Endodermal cell (in vitro differentiated cells): ENCODE measurements around the gene SGSM2. TPM values are rescaled to one million over a fixed set of nuclear protein-coding genes. Genes with fewer than 3 reads are reported as not detected.

ENCODE experiments used
- DNase-seq: peaks from one replicate; pipeline ENCODE4 v3.0.0-alpha.2; 2017
- H3K27ac ChIP-seq: 2 replicates; pipeline ENCODE4 v1.5.1; 2013; ENCODE audit warnings: mild to moderate bottlenecking, low read depth, low read length, moderate library complexity
- H3K27me3 ChIP-seq: 2 replicates; pipeline ENCODE4 v1.6.1; 2013; ENCODE audit warnings: mild to moderate bottlenecking, low read length, moderate library complexity; ENCODE audit not compliant: insufficient read depth, control insufficient read depth, poor library complexity, severe bottlenecking
- H3K36me3 ChIP-seq: 2 replicates; pipeline ENCODE4 v1.7.0; 2013; ENCODE audit warnings: mild to moderate bottlenecking, low read length, moderate library complexity; ENCODE audit not compliant: control insufficient read depth, insufficient read depth
- H3K4me1 ChIP-seq: one replicate; pipeline ENCODE4 v1.7.0; 2013; ENCODE audit warnings: low read length; ENCODE audit not compliant: control insufficient read depth, insufficient read depth
- H3K4me3 ChIP-seq: 2 replicates; pipeline ENCODE4 v1.5.1; 2013; ENCODE audit warnings: mild to moderate bottlenecking, low read length, moderate library complexity
- H3K9ac ChIP-seq: 2 replicates; pipeline ENCODE4 v1.6.1; 2013; ENCODE audit warnings: mild to moderate bottlenecking, low read length, moderate library complexity; ENCODE audit not compliant: poor library complexity, severe bottlenecking; ENCODE audit errors: extremely low read depth
- H3K9me3 ChIP-seq: 2 replicates; pipeline ENCODE4 v1.6.1; 2013; ENCODE audit warnings: mild to moderate bottlenecking, low read length, moderate library complexity; ENCODE audit not compliant: control insufficient read depth
- H3K27ac Mint-ChIP-seq: 2 replicates; pipeline ENCODE4 v1.8.0; 2020; ENCODE audit warnings: mixed read lengths
- H3K27me3 Mint-ChIP-seq: 2 replicates; pipeline ENCODE4 v1.8.0; 2021; ENCODE audit warnings: mild to moderate bottlenecking, mixed read lengths; ENCODE audit not compliant: insufficient read depth
- H3K36me3 Mint-ChIP-seq: 2 replicates; pipeline ENCODE4 v1.8.0; 2020; ENCODE audit warnings: low read depth, mixed read lengths
- H3K4me1 Mint-ChIP-seq: 2 replicates; pipeline ENCODE4 v1.8.0; 2020; ENCODE audit warnings: mixed read lengths
- H3K4me3 Mint-ChIP-seq: 2 replicates; pipeline ENCODE4 v1.8.0; 2020; ENCODE audit warnings: mild to moderate bottlenecking, moderate library complexity, mixed read lengths
- H3K9me3 Mint-ChIP-seq: 2 replicates; pipeline ENCODE4 v1.8.0; 2020; ENCODE audit warnings: mild to moderate bottlenecking, mixed read lengths
- WGBS, 2 experiments: methylation state at CpG; one replicate each; pipeline versions ENCODE4 v1.1.5 to v1.1.7; 2013; ENCODE audit warnings: missing lambda C conversion rate in 2 of 2, mixed read lengths in 1 of 2; ENCODE audit not compliant: insufficient coverage in 1 of 2, insufficient read length in 1 of 2; 5-methylcytosine and 5-hydroxymethylcytosine counted together
- total RNA-seq, 2 donors: library from RNA; stranded (reverse); fragmentation: NEBNext Ultra II Directional in 1 of 2; extraction: Animal tissue kit (Norgen Biotek cat#: 25700) in 1 of 2; gene quantifications; 2 replicates in 1 of 2; 3 replicates in 1 of 2; pipeline ENCODE4 v1.2.1, GENCODE V29; 2021
- TF ChIP-seq, protein P1 (sequence below): fragments of 200-600 bp; sonication (generic); conservative IDR thresholded peaks from 2 replicates; pipeline ENCODE4 v1.5.0; 2021; ENCODE audit warnings: antibody characterized with exemption, mild to moderate bottlenecking

SGSM2 gene
- total RNA-seq, 2 donors from 2014 or later: 62.5 to 77.3 TPM

DNA sequence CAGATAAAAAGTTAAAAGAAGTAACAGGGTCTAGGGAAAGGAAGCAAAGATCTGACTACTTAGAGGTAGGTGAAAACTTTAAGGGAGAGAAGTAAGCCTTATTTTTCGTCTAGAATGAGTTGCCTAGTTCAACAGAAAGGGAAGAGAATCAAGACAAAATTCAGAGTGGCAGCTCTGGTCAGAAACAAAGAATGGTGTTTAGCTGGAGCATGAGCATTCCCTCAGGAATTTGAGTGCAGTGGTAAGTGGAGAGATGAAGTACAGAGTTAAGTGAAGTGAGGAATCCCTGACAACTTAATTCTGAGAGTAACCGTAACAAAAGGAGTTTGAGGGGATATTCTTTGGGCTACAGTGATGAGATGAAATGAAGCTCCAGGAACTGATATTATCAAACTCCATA is 45.2 kb upstream of the SGSM2 start:
- H3K36me3 Mint-ChIP-seq: peaks cover 84% of the 10 kb centered on the region
- no peaks in the 10 kb centered on the region for H3K4me1 ChIP-seq
- H3K36me3 ChIP-seq: peaks cover 84% of the 10 kb centered on the region
- H3K27me3 ChIP-seq: no peaks in the 10 kb centered on the region
- H3K9ac ChIP-seq: no peak overlapping the region
- H3K9me3 ChIP-seq: no peaks in the 10 kb centered on the region
- no peak overlapping the region for H3K4me3 ChIP-seq
- 89 to 92% methylated on average over 1 to 2 of the region's 2 CpGs for WGBS, 2 experiments
- H3K27ac ChIP-seq: no peak overlapping the region
- DNase-seq: no peak
- no peak overlapping the region for H3K4me3 Mint-ChIP-seq
- peaks cover 22% of the 10 kb centered on the region for H3K4me1 Mint-ChIP-seq
- no peak overlapping the region for H3K27ac Mint-ChIP-seq
- TF ChIP-seq, protein P1, sequence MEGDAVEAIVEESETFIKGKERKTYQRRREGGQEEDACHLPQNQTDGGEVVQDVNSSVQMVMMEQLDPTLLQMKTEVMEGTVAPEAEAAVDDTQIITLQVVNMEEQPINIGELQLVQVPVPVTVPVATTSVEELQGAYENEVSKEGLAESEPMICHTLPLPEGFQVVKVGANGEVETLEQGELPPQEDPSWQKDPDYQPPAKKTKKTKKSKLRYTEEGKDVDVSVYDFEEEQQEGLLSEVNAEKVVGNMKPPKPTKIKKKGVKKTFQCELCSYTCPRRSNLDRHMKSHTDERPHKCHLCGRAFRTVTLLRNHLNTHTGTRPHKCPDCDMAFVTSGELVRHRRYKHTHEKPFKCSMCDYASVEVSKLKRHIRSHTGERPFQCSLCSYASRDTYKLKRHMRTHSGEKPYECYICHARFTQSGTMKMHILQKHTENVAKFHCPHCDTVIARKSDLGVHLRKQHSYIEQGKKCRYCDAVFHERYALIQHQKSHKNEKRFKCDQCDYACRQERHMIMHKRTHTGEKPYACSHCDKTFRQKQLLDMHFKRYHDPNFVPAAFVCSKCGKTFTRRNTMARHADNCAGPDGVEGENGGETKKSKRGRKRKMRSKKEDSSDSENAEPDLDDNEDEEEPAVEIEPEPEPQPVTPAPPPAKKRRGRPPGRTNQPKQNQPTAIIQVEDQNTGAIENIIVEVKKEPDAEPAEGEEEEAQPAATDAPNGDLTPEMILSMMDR: no peak
- no peaks in the 10 kb centered on the region for H3K9me3 Mint-ChIP-seq
- no peaks in the 10 kb centered on the region for H3K27me3 Mint-ChIP-seq

DNA sequence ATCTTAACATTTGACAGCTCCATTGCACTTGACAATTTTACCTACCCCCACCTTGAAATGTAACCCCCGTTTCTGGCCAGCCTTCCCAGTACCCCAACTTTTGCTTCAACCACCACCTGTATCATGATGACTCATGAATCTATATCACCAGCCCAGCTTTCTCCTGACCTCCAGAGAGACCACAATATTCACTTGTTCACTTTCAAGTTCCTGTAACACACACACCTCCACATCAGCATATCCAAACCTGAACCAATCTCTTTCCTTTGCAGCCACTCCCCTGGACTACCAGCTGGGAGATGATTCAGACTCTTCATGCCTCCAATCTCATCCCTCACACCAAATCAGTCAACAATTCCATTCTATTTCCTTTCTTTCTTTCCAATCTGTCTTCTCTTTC is 41.7 kb upstream of the SGSM2 start:
- Histone ChIP-seq H3K27ac (no peak overlapping the region), H3K4me1 (peaks cover 9% of the 10 kb centered on the region), H3K27me3 (no peaks in the 10 kb centered on the region), H3K36me3 (peaks cover 91% of the 10 kb centered on the region), H3K9me3 (no peaks in the 10 kb centered on the region), H3K4me3 (no peak overlapping the region), H3K9ac (no peak overlapping the region)
- Mint-ChIP-seq H3K27ac (peak overlapping the region; percentile 57), H3K4me3 (no peak overlapping the region), H3K27me3 (no peaks in the 10 kb centered on the region), H3K36me3 (peaks cover 86% of the 10 kb centered on the region), H3K9me3 (no peaks in the 10 kb centered on the region), H3K4me1 (peaks cover 42% of the 10 kb centered on the region)
- TF ChIP-seq, protein P1: no peak
- no peak for DNase-seq
- 90 to 92% methylated on average over 1 of the region's 1 CpG for WGBS, 2 experiments

DNA sequence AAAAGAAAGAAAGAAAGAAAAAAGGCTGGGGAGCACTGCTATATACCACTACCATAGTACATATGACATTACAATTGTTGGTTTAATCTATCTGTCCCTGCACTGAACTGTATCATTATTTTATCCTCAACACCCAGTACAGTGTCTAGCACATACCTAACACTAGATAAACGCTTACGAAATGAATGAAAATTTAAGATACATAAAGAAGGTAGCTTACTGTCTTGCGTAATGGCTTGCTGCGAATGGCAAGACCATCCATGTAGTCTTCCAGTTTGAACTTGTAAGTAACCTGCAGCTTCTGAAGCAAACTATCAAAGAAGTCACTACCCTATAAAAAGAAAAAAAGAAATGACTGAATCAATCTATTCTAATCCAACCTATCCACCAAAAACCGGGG is 40.3 kb upstream of the SGSM2 start:
- no peak overlapping the region for H3K4me3 Mint-ChIP-seq
- Histone ChIP-seq H3K27me3 (no peaks in the 10 kb centered on the region), H3K4me1 (peaks cover 13% of the 10 kb centered on the region), H3K9ac (no peak overlapping the region), H3K36me3 (peaks cover 92% of the 10 kb centered on the region), H3K9me3 (no peaks in the 10 kb centered on the region), H3K27ac (no peak overlapping the region), H3K4me3 (peak overlapping the region; percentile 59)
- H3K27me3 Mint-ChIP-seq: no peaks in the 10 kb centered on the region
- peaks cover 50% of the 10 kb centered on the region for H3K4me1 Mint-ChIP-seq
- DNase-seq: no peak
- 97 to 100% methylated on average over 3 to 5 of the region's 5 CpGs for WGBS, 2 experiments
- TF ChIP-seq, protein P1: no peak
- no peaks in the 10 kb centered on the region for H3K9me3 Mint-ChIP-seq
- H3K36me3 Mint-ChIP-seq: peaks cover 84% of the 10 kb centered on the region
- H3K27ac Mint-ChIP-seq: no peak overlapping the region
